HepG2 (cell line): ENCODE results near the gene KCNH6. TPM values are rescaled to one million over a fixed set of nuclear protein-coding genes. Genes with fewer than 3 reads are reported as not detected.

Experiments
- ATAC-seq: fragments of 200-7000 bp; cut with Tn5 transposase; 3 replicates; pipeline ENCODE4 v1.9.1; 2020; ENCODE audit warnings: mild to moderate bottlenecking, moderate library complexity
- BruUV-seq: library from RNA; stranded (reverse); fragments of 400-500 nt; replicated peaks from 2 replicates; lab custom pipeline; 2021; lab: Mats Ljungman, UMichigan
- CTCF ChIA-PET: fragments of 300-600 bp; formaldehyde crosslinking; extraction: SDS; loops from one replicate; lab custom pipeline; 2021; ENCODE audit warnings: low total read pairs, inconsistent platforms, low intra/inter-chr PET ratio; lab: Yijun Ruan, JAX
- POLR2A ChIA-PET: fragments of 350-600 bp; sonication (Branson Sonifier 250); formaldehyde crosslinking; loops from one replicate; lab custom pipeline; 2020; ENCODE audit warnings: antibody characterized with exemption, inconsistent platforms; lab: Yijun Ruan, JAX
- DNase-seq: peaks from one replicate; pipeline ENCODE4 v3.0.0-alpha.2; 2015; ENCODE audit warnings: low spot score
- FAIRE-seq: peaks from 3 replicates; lab custom pipeline; 2011; peaks lifted over from hg19 to GRCh38; lab: Jason Lieb, UNC
- H2AFZ ChIP-seq: one replicate; pipeline ENCODE4 v1.6.1; 2011; ENCODE audit warnings: low read length, inconsistent platforms
- H3K27ac ChIP-seq: fragments of 300-600 bp; 3 replicates; pipeline ENCODE4 v1.8.0; 2011; ENCODE audit warnings: mixed run types, mild to moderate bottlenecking, mixed read lengths, low read length, inconsistent platforms; ENCODE audit not compliant: insufficient read depth; ENCODE audit errors: extremely low read length
- H3K27me3 ChIP-seq, 2 experiments: fragments of 200-600 bp in 1 of 2; 2 replicates in 1 of 2; 3 replicates in 1 of 2; pipeline versions ENCODE4 v1.6.0 to v1.8.0; 2011; ENCODE audit warnings: low read length in 2 of 2, mild to moderate bottlenecking in 2 of 2, moderate library complexity in 2 of 2, inconsistent platforms in 1 of 2; ENCODE audit not compliant: insufficient read depth in 2 of 2, control insufficient read depth in 1 of 2
- H3K36me3 ChIP-seq, 2 experiments: fragments of 200-600 bp in 1 of 2; replicated peaks in 1 of 2; 2 replicates in 1 of 2; 3 replicates in 1 of 2; pipeline versions ENCODE4 v1.5.1 to v1.8.0; 2011; ENCODE audit warnings: low read length in 2 of 2, inconsistent platforms in 1 of 2; ENCODE audit not compliant: insufficient read depth in 2 of 2, control insufficient read depth in 1 of 2
- H3K4me1 ChIP-seq: 2 replicates; pipeline ENCODE4 v1.5.1; 2012; ENCODE audit warnings: low read length, inconsistent platforms; ENCODE audit not compliant: insufficient read depth
- H3K4me2 ChIP-seq: 2 replicates; pipeline ENCODE4 v1.6.0; 2011; ENCODE audit warnings: low read depth, low read length, inconsistent platforms
- H3K4me3 ChIP-seq, 3 experiments: fragments of 200-600 bp in 1 of 3; sonication (generic), shearing (Covaris generic) in 1 of 3; replicated peaks in 1 of 3; 2 replicates each; pipeline ENCODE4 v1.5.1; 2011 to 2016; ENCODE audit warnings: low read length in 3 of 3, inconsistent platforms in 2 of 3, low read depth in 2 of 3, mild to moderate bottlenecking in 2 of 3, control low read depth in 1 of 3, mixed read lengths in 1 of 3; ENCODE audit not compliant: insufficient read depth in 1 of 3
- H3K79me2 ChIP-seq: one replicate; pipeline ENCODE4 v1.6.1; 2011; ENCODE audit warnings: low read length, inconsistent platforms; ENCODE audit not compliant: insufficient read depth
- H3K9ac ChIP-seq: 2 replicates; pipeline ENCODE4 v1.6.0; 2011; ENCODE audit warnings: mild to moderate bottlenecking, low read depth, low read length, inconsistent platforms; ENCODE audit not compliant: insufficient read depth
- H3K9me3 ChIP-seq: 2 replicates; pipeline ENCODE4 v1.5.1; 2012; ENCODE audit warnings: mild to moderate bottlenecking, low read length
- H4K20me1 ChIP-seq: 2 replicates; pipeline ENCODE4 v1.6.0; 2011; ENCODE audit warnings: inconsistent platforms, mild to moderate bottlenecking, low read length, moderate library complexity; ENCODE audit not compliant: insufficient read depth
- BATF2 ChIP-seq: sonication (generic); formaldehyde crosslinking; IDR thresholded peaks from 2 replicates; pipeline ENCODE4 v1.8.0; 2022; ENCODE audit warnings: mild to moderate bottlenecking, missing genetic modification reagents, moderate library complexity
- FOXO4 ChIP-seq: sonication (generic); formaldehyde crosslinking; conservative IDR thresholded peaks from 2 replicates; pipeline ENCODE4 v1.8.1; 2023; ENCODE audit warnings: missing genetic modification reagents
- GTF3A ChIP-seq: sonication (generic); formaldehyde crosslinking; conservative IDR thresholded peaks from 2 replicates; pipeline ENCODE4 v1.4.0; 2020; ENCODE audit warnings: mild to moderate bottlenecking, missing genetic modification reagents
- MED13 ChIP-seq: sonication (generic); formaldehyde crosslinking; IDR thresholded peaks from 2 replicates; pipeline ENCODE4 v1.5.0; 2020; ENCODE audit warnings: missing genetic modification reagents
- MIER3 ChIP-seq: IDR thresholded peaks from 2 replicates; pipeline ENCODE4 v1.6.1; 2016; ENCODE audit warnings: missing compliant biosample characterization, borderline replicate concordance
- PRPF4 ChIP-seq: fragments of 200-400 bp; formaldehyde crosslinking; IDR thresholded peaks from 2 replicates; pipeline ENCODE4 v1.6.1; 2016; ENCODE audit warnings: low read length, low read depth; ENCODE audit not compliant: poor library complexity, severe bottlenecking
- ZNF792 ChIP-seq: IDR thresholded peaks from 2 replicates; pipeline ENCODE4 v1.6.1; 2016
- WGBS: methylation state at CpG from one replicate; pipeline ENCODE4 v1.1.6; 2017; ENCODE audit warnings: low lambda C conversion rate; 5-methylcytosine and 5-hydroxymethylcytosine counted together
- in situ Hi-C: cut with HindIII; loops from 2 replicates; pipeline ENCODE4 v1.10.0; 2017; ENCODE audit warnings: low pct_unique_long_range_greater_than_20kb; ENCODE audit not compliant: extremely low pct_ligation_motif_present
- intact Hi-C: fragments of 100-400 bp; cut with micrococcal nuclease; formaldehyde crosslinking; loops from one replicate; pipeline ENCODE4 v1.10.0; 2022; ENCODE audit not compliant: unreplicated experiment
- polyA plus RNA-seq, 8 experiments: library from polyadenylated mRNA; depleted of rRNA in 3 of 8; stranded (reverse) in 7 of 8; unstranded in 1 of 8; fragments of >200 nt; fragmentation: Illumina TruSeq in 4 of 8; extraction: Trizol in 4 of 8; gene quantifications; 2 replicates each; pipeline versions ENCODE4 v1.2.1 to v1.2.3, GENCODE V29; 2011 to 2016; ENCODE audit warnings: low read depth in 4 of 8, missing spikeins in 1 of 8, mixed read lengths in 1 of 8; ENCODE audit not compliant: insufficient read depth in 1 of 8
- total RNA-seq, 5 experiments: library from RNA; depleted of rRNA; stranded (reverse); fragments of >200 nt; fragmentation: Illumina TruSeq; extraction: Trizol; gene quantifications; 2 replicates each; pipeline ENCODE4 v1.2.3, GENCODE V29; 2016; ENCODE audit warnings: low read depth in 1 of 5

Gene KCNH6
- total and polyA plus RNA-seq, 2 of the 13 experiments (the other 11 are each of a cell fraction or from before 2014, with no cell fraction given) = 0.05 to 0.18 TPM

- TF ChIP-seq FOXO4 (CRISPR knock-in tag) (no peak), BATF2 (CRISPR knock-in tag) (no peak), GTF3A (CRISPR knock-in tag) (no peak), ZNF792 (no peak), PRPF4 (no peak), MIER3 (CRISPR knock-in tag) (no peak)
Measured at GRCh38 chr17:63480192-63480784, 42.9 kb upstream of the KCNH6 start (continued).

- no peak overlapping the region for H2AFZ ChIP-seq
- no peak for FAIRE-seq
- ChIA-PET POLR2A (no interaction called here), CTCF (interaction anchor here (5.3 kb wide), 1 partner anchor 56 kb away, joined by 53 read pairs; no protein-coding TSS in a partner anchor)
- H3K4me3 ChIP-seq = no peak overlapping the region
- no peaks in the 10 kb centered on the region for H4K20me1 ChIP-seq
- peaks cover 24% of the 10 kb centered on the region for H3K4me1 ChIP-seq
- TF ChIP-seq MED13 (CRISPR knock-in tag) = no peak
- no peaks in the 10 kb centered on the region for H3K79me2 ChIP-seq
- no peak overlapping the region for H3K9ac ChIP-seq
- DNase-seq = no peak
- 15% methylated on average over 7 of the region's 11 CpGs for WGBS
- no peak for ATAC-seq
- no peaks in the 10 kb centered on the region for H3K9me3 ChIP-seq
- BruUV-seq = no TSS peak
- peaks cover 17 to 71% of the 10 kb centered on the region in 2 experiments for H3K27me3 ChIP-seq
- in situ Hi-C loops (no loop called here), intact Hi-C loops (no loop called here)
- no peaks in the 10 kb centered on the region for H3K36me3 ChIP-seq
- no peak overlapping the region for H3K4me2 ChIP-seq
- no peak overlapping the region for H3K27ac ChIP-seq
Measured at GRCh38 chr17:63480826-63481487, 42.2 kb upstream of the KCNH6 start.
